Measurements from ENCODE around the gene PNLIPRP1.

Gene PNLIPRP1

DNA sequence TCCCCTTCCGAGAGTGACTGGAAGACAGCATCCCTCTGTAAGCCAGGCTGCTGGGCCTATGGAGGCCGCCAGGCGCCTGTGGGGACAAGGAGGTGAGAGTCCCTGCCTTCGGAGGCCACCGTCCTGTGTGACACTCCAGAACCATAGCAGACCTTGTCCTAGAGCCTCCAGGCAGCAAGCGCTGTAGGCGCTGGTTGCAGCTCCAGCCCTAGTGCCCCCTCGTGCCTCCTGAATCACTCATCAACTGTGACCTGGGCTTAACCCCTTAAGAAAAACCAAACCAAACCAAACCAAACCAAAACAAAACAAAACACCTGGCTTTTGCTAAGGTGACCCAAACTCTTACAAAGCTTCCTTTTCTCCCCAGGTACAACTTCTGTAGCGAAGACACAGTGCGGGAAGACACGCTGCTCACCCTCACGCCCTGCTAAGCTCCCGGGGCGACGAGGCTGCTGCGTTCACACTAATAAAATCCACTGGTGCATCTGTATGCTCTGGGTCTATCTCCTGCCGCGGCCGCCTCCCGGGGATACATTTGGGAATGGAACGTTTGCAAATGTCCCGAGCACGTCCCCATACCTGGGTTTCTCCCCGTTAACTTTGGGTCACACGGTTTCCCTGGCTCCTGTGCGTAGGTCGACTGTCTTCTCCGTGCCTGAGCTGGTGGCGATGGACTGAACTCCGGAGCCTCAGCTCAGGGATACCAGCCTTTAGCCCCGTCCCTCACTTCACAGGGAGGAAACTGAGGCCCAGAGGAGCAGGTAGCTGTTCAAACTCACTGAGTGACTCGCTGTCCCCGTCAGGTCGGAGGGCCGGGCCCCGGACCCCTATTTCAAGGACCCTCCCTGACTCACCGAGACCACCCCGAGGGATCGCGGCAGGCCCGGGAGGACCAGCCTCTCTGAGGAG lies 18.2 kb downstream of the PNLIPRP1 start:
- no peaks in the 10 kb centered on the region for H3K4me1 ChIP-seq (ENCODE audit: insufficient read depth, low read length)
- no peak overlapping the region for H2AFZ ChIP-seq (ENCODE audit: low read depth, low read length)
- no peaks in the 10 kb centered on the region for H3K9me3 ChIP-seq (ENCODE audit: low read length)
- peaks cover 5% of the 10 kb centered on the region for H3K27me3 ChIP-seq (ENCODE audit: insufficient read depth, low read length)
- no peaks in the 10 kb centered on the region for H3K36me3 ChIP-seq (ENCODE audit: insufficient read depth, low read length)
- no peak overlapping the region for H3K4me3 ChIP-seq (ENCODE audit: low read length)

DNA sequence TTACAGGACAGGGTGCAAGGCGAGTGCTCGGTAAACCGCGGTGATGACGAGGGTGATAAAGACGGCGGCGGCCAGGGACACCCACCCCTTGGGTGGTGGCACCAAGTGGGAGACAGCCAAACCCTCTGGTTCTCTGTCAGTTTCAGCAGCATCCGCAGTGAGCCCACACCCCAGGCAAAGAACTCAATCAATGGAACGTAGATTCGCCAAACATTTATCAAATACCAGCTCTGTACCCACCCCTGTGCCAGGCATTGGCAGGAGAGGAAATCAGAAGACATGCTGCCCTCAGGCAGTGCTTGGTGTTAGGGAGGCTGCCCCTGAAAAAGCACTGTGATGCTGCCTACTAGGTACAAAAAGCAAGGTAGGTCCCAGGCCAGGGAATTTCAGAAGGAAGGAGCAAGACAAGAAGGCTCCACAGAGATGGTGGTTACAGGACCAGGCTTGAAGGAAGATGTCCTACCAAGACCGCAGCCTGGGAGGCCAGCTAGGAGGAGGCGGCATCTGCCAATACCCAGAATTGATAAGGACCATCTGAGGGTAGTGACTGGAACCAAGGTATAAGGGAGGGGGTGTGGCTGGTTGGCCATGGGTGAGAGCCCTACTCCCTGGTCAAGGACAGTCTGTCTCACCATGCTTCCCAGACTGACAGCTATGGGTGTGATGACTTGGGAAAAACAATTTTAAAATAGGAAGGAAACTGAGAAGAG lies 19.8 kb downstream of the PNLIPRP1 start:
- H2AFZ ChIP-seq (ENCODE audit: low read depth, low read length) = no peak overlapping the region
- no peak overlapping the region for H3K4me3 ChIP-seq (ENCODE audit: low read length)
- H3K4me1 ChIP-seq (ENCODE audit: insufficient read depth, low read length) = no peaks in the 10 kb centered on the region
- peaks cover 5% of the 10 kb centered on the region for H3K27me3 ChIP-seq (ENCODE audit: insufficient read depth, low read length)
- H3K36me3 ChIP-seq (ENCODE audit: insufficient read depth, low read length) = no peaks in the 10 kb centered on the region
- H3K9me3 ChIP-seq (ENCODE audit: low read length) = no peaks in the 10 kb centered on the region

DNA sequence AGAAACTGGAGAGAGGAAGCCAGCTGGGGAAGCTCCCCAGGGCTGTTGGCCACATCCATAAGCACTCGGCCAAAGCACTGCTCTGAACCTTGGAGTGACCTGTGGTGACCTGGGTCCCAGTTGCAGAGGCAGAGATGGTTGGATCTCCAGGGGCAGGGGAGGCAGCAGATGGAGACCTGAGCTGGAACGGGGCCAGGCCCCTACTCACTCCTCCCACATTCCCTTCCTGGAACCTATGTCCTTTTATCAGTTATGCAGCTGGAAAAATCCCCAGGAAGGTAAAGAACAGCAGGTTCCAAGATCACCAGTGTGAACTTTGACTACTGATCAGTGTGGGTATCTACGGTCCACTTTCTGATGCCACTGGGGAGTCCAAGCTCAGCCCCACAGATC lies 20.4 kb downstream of the PNLIPRP1 start:
- no peaks in the 10 kb centered on the region for H3K9me3 ChIP-seq (ENCODE audit: low read length)
- no peak overlapping the region for H2AFZ ChIP-seq (ENCODE audit: low read depth, low read length)
- H3K4me3 ChIP-seq (ENCODE audit: low read length) = no peak overlapping the region
- H3K36me3 ChIP-seq (ENCODE audit: insufficient read depth, low read length) = no peaks in the 10 kb centered on the region
- no peaks in the 10 kb centered on the region for H3K4me1 ChIP-seq (ENCODE audit: insufficient read depth, low read length)
- H3K27me3 ChIP-seq (ENCODE audit: insufficient read depth, low read length) = peaks cover 4% of the 10 kb centered on the region

DNA sequence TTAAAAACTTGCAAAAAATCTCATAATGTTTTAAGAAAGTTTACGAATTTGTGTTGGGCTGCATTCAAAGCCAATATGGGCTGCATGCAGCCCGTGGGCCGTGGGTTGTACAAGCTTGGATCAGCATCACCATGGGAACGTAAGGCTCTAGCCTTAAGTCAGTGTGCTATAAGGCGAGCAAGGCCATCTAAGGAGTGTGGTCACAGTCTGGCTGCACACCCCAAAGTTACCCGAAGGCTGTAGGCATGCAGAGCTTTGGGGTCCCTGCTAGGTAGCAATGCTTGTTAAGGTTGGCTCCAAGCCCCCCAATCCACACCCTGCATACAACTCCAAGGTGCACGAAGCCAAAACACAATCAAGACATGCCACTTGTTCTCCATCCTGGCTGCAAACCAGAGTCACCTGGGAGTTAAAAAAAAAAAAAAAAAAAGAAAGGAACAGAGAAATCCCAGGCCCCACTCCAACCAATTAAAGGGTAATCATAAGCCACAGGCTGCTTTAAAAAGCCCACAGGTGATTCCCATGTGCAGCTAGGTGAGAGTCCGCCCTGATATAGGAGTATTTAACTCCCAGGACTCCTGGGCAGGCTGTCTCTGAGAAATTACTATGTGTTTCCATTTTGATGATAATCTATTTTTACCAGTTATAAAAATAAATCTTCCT lies 21.5 kb downstream of the PNLIPRP1 start:
- Histone ChIP-seq H3K27me3 (ENCODE audit: insufficient read depth, low read length) (no peaks in the 10 kb centered on the region), H2AFZ (ENCODE audit: low read depth, low read length) (no peak overlapping the region), H3K36me3 (ENCODE audit: insufficient read depth, low read length) (no peaks in the 10 kb centered on the region), H3K4me3 (ENCODE audit: low read length) (no peak overlapping the region), H3K9me3 (ENCODE audit: low read length) (no peaks in the 10 kb centered on the region), H3K4me1 (ENCODE audit: insufficient read depth, low read length) (no peaks in the 10 kb centered on the region)

DNA sequence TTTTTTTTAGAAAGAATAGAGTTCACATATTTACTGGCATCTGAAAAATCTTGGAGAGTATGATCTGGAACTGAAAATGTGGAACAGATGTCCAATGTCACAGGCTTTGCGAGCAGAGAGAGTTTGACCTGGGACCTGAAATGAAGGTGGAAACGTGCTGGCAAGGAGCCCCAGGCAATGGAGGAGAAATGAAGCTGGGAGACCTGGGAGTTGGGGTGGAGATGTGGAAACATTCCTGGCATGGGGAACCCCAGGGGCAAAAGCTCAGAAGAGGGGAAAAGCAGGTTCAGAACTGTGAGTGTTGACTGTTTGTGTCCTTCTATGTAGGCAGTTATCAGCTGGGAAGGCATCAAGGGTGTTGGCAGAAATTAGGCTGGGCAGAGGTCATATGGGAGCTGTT lies 22.7 kb downstream of the PNLIPRP1 start:
- H3K9me3 ChIP-seq (ENCODE audit: low read length) = no peaks in the 10 kb centered on the region
- H2AFZ ChIP-seq (ENCODE audit: low read depth, low read length) = no peak overlapping the region
- no peaks in the 10 kb centered on the region for H3K4me1 ChIP-seq (ENCODE audit: insufficient read depth, low read length)
- no peak overlapping the region for H3K4me3 ChIP-seq (ENCODE audit: low read length)
- no peaks in the 10 kb centered on the region for H3K36me3 ChIP-seq (ENCODE audit: insufficient read depth, low read length)
- no peaks in the 10 kb centered on the region for H3K27me3 ChIP-seq (ENCODE audit: insufficient read depth, low read length)

DNA sequence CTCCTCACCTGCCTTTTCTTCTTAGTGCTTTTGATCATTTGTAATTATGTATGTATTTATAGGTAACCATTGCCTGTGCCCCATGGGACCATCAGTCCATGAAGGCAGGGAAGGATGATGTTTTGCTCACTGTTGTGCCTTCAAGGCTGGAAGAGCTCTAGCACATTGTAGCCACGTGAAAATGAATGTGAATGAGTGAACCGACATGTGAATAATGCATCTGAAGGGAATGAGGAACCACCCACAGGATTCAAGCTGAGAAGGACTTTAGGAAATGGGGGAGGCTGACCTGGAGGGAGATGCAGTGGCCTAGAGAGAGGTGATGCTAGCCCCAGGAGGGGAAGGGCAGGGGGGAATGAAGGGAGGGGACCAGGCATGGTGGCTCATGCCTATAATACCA lies 24.0 kb downstream of the PNLIPRP1 start:
- Histone ChIP-seq H3K4me1 (ENCODE audit: insufficient read depth, low read length) (no peaks in the 10 kb centered on the region), H3K27me3 (ENCODE audit: insufficient read depth, low read length) (no peaks in the 10 kb centered on the region), H3K4me3 (ENCODE audit: low read length) (no peak overlapping the region), H3K9me3 (ENCODE audit: low read length) (no peaks in the 10 kb centered on the region), H3K36me3 (ENCODE audit: insufficient read depth, low read length) (no peaks in the 10 kb centered on the region), H2AFZ (ENCODE audit: low read depth, low read length) (no peak overlapping the region)

DNA sequence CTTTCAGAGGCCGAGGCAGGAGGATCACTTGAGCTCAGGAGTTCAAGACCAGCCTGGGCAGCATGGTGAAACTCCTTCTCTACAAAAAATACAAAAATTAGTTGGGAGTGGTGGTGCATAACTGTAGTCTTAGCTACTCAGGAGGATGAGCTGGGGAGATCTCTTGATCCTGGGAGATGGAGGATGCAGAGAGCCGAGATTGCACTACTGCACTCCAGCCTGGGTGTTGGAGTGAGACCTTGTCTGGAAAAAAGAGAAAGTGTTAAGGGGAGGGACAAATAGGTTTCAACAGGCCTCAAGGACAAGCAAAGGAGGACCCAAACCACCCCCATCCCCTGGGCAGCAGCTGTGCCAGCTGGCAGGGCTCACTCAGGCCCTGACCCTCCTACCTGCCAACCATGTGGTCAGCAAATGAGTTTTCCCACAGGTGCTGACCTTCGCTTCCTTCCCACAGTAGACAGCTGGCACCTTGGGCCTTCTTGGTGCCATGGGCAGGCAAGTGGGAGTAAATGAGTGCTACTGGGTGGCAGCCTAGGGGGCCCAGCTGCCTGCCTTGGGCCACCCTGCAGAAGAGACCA lies 24.5 kb downstream of the PNLIPRP1 start:
- H2AFZ ChIP-seq (ENCODE audit: low read depth, low read length) = no peak overlapping the region
- H3K36me3 ChIP-seq (ENCODE audit: insufficient read depth, low read length) = no peaks in the 10 kb centered on the region
- no peaks in the 10 kb centered on the region for H3K9me3 ChIP-seq (ENCODE audit: low read length)
- no peaks in the 10 kb centered on the region for H3K27me3 ChIP-seq (ENCODE audit: insufficient read depth, low read length)
- H3K4me1 ChIP-seq (ENCODE audit: insufficient read depth, low read length) = no peaks in the 10 kb centered on the region
- no peak overlapping the region for H3K4me3 ChIP-seq (ENCODE audit: low read length)

DNA sequence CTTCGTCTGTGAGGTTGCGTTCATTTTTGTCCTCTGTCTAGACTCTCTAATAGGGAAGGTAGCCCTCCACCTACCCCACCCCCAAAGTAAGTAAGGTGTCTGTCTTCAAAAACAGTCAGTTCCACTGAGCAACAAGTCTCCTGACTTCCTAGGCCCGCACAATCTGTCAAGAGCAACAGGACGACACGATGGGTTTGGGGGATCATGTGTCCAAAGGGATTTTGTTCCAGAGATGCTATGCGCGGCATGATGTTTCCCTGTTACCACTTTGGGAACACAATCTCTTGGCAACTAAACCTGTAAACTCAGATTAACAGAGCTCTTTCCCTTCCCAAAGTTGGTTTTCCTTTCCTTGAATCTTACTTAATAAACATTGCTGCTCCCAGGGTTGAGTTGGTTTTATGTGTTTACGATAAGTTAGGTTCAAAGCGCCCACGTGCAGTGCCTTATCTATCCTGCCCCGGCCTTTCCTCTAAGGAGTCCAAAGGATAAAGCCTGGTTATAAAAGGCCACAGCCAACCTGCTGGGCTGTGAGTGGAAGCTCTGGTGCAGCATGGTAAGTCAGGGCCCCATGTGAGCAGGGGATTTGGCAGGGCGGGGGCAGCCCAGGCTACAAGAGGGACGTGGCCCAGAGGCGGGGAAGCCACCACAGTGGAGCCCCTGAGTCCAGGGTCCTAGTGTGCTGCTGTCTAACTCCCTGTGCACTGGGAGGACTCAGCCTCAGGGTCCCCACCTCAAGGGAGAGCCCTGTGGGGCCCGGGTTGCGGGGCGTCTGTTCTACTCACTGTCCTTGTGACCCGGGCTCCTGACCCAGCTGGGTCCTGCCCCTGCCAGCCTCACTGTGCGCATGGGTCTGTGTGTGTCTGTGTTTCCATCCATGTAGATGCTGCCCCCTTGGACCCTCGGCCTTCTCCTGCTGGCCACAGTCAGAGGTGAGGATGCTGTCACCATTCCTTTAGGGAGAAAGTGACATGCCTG lies 30.0 kb downstream of the PNLIPRP1 start, which contains the start of gene PNLIPRP2:
TSS of gene PNLIPRP2 (plus strand) at position 531 of the 978 bp plus-strand sequence.
- Histone ChIP-seq H3K4me1 (ENCODE audit: insufficient read depth, low read length) (no peaks in the 10 kb centered on the region), H3K4me3 (ENCODE audit: low read length) (no peak within 1 kb of the TSS), H3K27me3 (ENCODE audit: insufficient read depth, low read length) (peaks cover 13% of the 10 kb centered on the region), H3K36me3 (ENCODE audit: insufficient read depth, low read length) (no peaks in the 10 kb centered on the region), H3K9me3 (ENCODE audit: low read length) (no peaks in the 10 kb centered on the region), H2AFZ (ENCODE audit: low read depth, low read length) (no peak within 1 kb of the TSS)

DNA sequence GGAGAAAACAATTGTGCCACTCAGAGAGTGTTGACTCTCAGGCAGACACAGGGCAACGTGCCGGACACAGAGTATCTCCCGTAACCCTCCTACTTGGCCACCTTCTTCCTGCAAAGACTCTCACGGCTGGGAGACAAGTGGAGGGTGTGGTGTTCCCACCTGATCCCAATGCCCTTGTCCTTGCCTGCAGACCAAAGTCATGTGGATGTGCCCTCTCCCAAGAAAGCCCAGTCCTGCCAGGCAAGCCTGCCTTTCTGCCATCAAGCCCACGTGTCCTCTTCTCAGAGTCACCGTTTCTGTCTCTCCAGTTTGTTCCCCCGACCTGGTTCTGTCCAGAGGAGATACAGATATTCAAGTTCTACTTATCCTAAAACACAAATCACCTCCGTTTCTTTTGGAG lies 30.7 kb downstream of the PNLIPRP1 start:
- no peaks in the 10 kb centered on the region for H3K9me3 ChIP-seq (ENCODE audit: low read length)
- H3K4me1 ChIP-seq (ENCODE audit: insufficient read depth, low read length) = no peaks in the 10 kb centered on the region

DNA sequence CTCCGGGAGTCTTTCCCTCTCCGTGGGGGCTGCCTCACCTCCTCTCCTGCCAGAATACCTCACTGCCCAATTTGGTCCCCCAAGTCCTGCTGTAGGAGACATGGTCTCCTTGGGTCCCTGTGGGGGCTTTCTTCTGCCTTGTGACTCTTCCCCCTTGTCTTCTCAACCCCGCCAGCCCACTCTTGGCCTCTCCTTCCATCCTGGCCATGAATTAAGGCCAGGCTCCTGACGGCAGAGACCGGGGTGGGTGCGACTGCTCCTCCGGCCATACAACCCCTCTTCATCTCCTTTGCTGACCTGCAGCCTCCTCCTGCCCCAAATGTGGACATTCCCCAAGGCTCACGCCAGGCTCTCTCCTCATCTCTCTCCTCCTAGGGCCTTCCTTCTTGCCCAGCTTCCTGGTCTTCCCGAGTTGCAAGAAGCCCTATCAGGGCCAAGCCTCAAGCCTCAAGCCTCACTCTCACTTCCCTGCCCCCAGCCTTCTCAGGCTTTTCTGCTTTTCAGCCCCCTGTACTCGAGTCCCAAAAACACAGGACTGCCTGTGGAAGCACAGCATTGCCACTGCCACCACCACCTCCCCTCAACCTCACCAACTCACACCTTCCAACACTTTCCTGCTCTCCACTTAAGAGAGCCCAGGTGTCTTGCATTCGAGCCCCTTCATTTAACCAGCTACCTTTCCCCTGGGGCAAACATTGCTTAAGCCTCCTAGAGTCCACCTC lies 31.3 kb downstream of the PNLIPRP1 start:
- Histone ChIP-seq H3K27me3 (ENCODE audit: insufficient read depth, low read length) (peaks cover 25% of the 10 kb centered on the region), H3K36me3 (ENCODE audit: insufficient read depth, low read length) (no peaks in the 10 kb centered on the region)

More for the DNA sequence above, 30.7 kb downstream of the PNLIPRP1 start:
- Histone ChIP-seq H3K4me3 (ENCODE audit: low read length) (no peak overlapping the region), H2AFZ (ENCODE audit: low read depth, low read length) (no peak overlapping the region), H3K36me3 (ENCODE audit: insufficient read depth, low read length) (no peaks in the 10 kb centered on the region), H3K27me3 (ENCODE audit: insufficient read depth, low read length) (peaks cover 20% of the 10 kb centered on the region)

DNA sequence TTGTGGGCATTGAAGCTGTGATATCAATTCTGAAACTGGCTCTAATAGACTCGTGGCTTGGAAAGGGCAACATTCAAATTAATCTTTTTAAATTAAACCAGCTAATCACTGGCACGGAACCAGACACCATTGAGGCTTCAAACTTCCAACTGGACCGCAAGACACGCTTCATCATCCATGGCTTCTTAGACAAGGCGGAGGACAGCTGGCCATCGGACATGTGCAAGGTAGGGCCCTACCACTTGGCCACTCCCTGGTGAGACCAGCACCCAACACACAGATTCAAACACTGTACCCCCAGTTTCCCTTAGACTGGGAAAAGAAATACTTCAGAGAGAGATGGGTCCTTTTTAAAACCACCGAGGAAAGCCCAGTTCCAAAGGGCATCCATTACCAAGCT lies 35.1 kb downstream of the PNLIPRP1 start:
- Histone ChIP-seq H2AFZ (ENCODE audit: low read depth, low read length) (no peak overlapping the region), H3K9me3 (ENCODE audit: low read length) (peaks cover 2% of the 10 kb centered on the region), H3K27me3 (ENCODE audit: insufficient read depth, low read length) (peaks cover 34% of the 10 kb centered on the region), H3K4me3 (ENCODE audit: low read length) (no peak overlapping the region), H3K36me3 (ENCODE audit: insufficient read depth, low read length) (no peaks in the 10 kb centered on the region), H3K4me1 (ENCODE audit: insufficient read depth, low read length) (no peaks in the 10 kb centered on the region)

More for the DNA sequence above, 31.3 kb downstream of the PNLIPRP1 start:
- H3K4me3 ChIP-seq (ENCODE audit: low read length) = no peak overlapping the region
- H3K4me1 ChIP-seq (ENCODE audit: insufficient read depth, low read length) = no peaks in the 10 kb centered on the region
- H3K9me3 ChIP-seq (ENCODE audit: low read length) = no peaks in the 10 kb centered on the region
- no peak overlapping the region for H2AFZ ChIP-seq (ENCODE audit: low read depth, low read length)
